ENCODE data around the gene SH3RF2.

GRCh38 chr5:145934276-145934675 is 2.1 kb upstream of the SH3RF2 start:
- TF ChIP-seq CTCF (IDR thresholded peaks at IDR 0.05) (no peak), POLR2A (IDR thresholded peaks at IDR 0.05) (no peak), EP300 (IDR thresholded peaks at IDR 0.05) (no peak), POLR2AphosphoS5 (IDR thresholded peaks at IDR 0.05) (no peak)

All from upper lobe of left lung (tissue), 4 donors.